Endothelial cell of umbilical vein (primary cell): ENCODE data around the gene EIF1AX. TPM values are rescaled to one million over a fixed set of nuclear protein-coding genes. Genes with fewer than 3 reads are reported as not detected.

Source experiments
- BruUV-seq: library from RNA; stranded (reverse); fragments of 400-500 nt; replicated peaks from 2 replicates; lab custom pipeline; 2021; lab: Mats Ljungman, UMichigan
- CTCF ChIA-PET: fragments of 300-600, 350-600 bp; sonication (Branson Sonifier 250); formaldehyde crosslinking; loops from one replicate; lab custom pipeline; 2021; ENCODE audit warnings: antibody characterized with exemption, inconsistent platforms; lab: Charles Lee
- POLR2A ChIA-PET: fragments of 300-600, 350-600 bp; sonication (Branson Sonifier 250); formaldehyde crosslinking; loops from one replicate; lab custom pipeline; 2021; ENCODE audit warnings: antibody characterized with exemption, inconsistent platforms; lab: Charles Lee
- DNase-seq: peaks from one replicate; pipeline ENCODE4 v3.0.0-alpha.2; 2011; ENCODE audit warnings: low read depth, low spot score
- FAIRE-seq: peaks from 2 replicates; lab custom pipeline; 2011; peaks lifted over from hg19 to GRCh38; lab: Jason Lieb, UNC
- H2AFZ ChIP-seq: 2 replicates; pipeline ENCODE4 v1.6.0; 2012; ENCODE audit warnings: low read depth, low read length, control low read depth, inconsistent platforms
- H3K27ac ChIP-seq: 2 replicates; pipeline ENCODE4 v1.5.1; 2011; ENCODE audit warnings: low read depth, mild to moderate bottlenecking, control low read depth, low read length, moderate library complexity; ENCODE audit not compliant: insufficient read depth
- H3K27me3 ChIP-seq, 2 experiments: 2 replicates each; pipeline versions ENCODE4 v1.6.0 to v1.6.1; 2011; ENCODE audit warnings: low read length in 2 of 2, mixed read lengths in 1 of 2; ENCODE audit not compliant: control insufficient read depth in 2 of 2, insufficient read depth in 2 of 2
- H3K36me3 ChIP-seq, 2 experiments: 2 replicates in 1 of 2; 3 replicates in 1 of 2; pipeline ENCODE4 v1.5.1; 2011; ENCODE audit warnings: low read length in 2 of 2, mild to moderate bottlenecking in 1 of 2, moderate library complexity in 1 of 2; ENCODE audit not compliant: control insufficient read depth in 2 of 2, insufficient read depth in 2 of 2; ENCODE audit errors: extremely low read depth in 1 of 2
- H3K4me1 ChIP-seq: 3 replicates; pipeline ENCODE4 v1.5.1; 2011; ENCODE audit warnings: mild to moderate bottlenecking, low read length; ENCODE audit not compliant: control insufficient read depth, insufficient read depth; ENCODE audit errors: extremely low read depth
- H3K4me2 ChIP-seq: 2 replicates; pipeline ENCODE4 v1.6.1; 2011; ENCODE audit warnings: low read length, control low read depth, mixed read lengths; ENCODE audit not compliant: insufficient read depth
- H3K4me3 ChIP-seq, 3 experiments: fragments of 200-600 bp in 1 of 3; sonication (generic), shearing (Covaris generic) in 1 of 3; replicated peaks in 1 of 3; 2 replicates each; pipeline ENCODE4 v1.5.1; 2011 to 2016; ENCODE audit warnings: control low read depth in 3 of 3, low read length in 3 of 3, mild to moderate bottlenecking in 2 of 3, inconsistent platforms in 1 of 3, low read depth in 1 of 3, moderate library complexity in 1 of 3; ENCODE audit not compliant: insufficient read depth in 1 of 3
- H3K79me2 ChIP-seq: 2 replicates; pipeline ENCODE4 v1.6.0; 2012; ENCODE audit warnings: low read length, inconsistent platforms; ENCODE audit not compliant: control insufficient read depth, insufficient read depth
- H3K9ac ChIP-seq: replicated peaks from 2 replicates; pipeline ENCODE3; 2011; ENCODE audit warnings: low read length, control low read depth; ENCODE audit not compliant: insufficient read depth; ENCODE audit errors: extremely low read depth
- H3K9me1 ChIP-seq: replicated peaks from 3 replicates; pipeline ENCODE4 v1.6.0; 2011; ENCODE audit warnings: mild to moderate bottlenecking, low read length; ENCODE audit not compliant: control insufficient read depth, insufficient read depth; ENCODE audit errors: extremely low read depth
- H3K9me3 ChIP-seq: replicated peaks from 2 replicates; pipeline ENCODE4 v1.5.1; 2012; ENCODE audit warnings: low read length, inconsistent platforms; ENCODE audit not compliant: control insufficient read depth, insufficient read depth
- H4K20me1 ChIP-seq: replicated peaks from 2 replicates; pipeline ENCODE3; 2011; ENCODE audit warnings: mild to moderate bottlenecking, low read length; ENCODE audit not compliant: control insufficient read depth, insufficient read depth; ENCODE audit errors: extremely low read depth
- CTCF ChIP-seq, 2 donors: IDR thresholded peaks; 1 replicate in 1 of 2; 2 replicates in 1 of 2; pipeline ENCODE4 v1.5.1; 2011; ENCODE audit warnings: low read length in 2 of 2, mild to moderate bottlenecking in 2 of 2, moderate library complexity in 2 of 2, control low read depth in 1 of 2, inconsistent platforms in 1 of 2, low read depth in 1 of 2; ENCODE audit not compliant: insufficient read depth in 1 of 2; ENCODE audit errors: extremely low read depth in 1 of 2
- EZH2 ChIP-seq: IDR thresholded peaks from 2 replicates; pipeline ENCODE4 v1.6.1; 2012; ENCODE audit warnings: borderline replicate concordance, low read depth, mild to moderate bottlenecking, moderate library complexity, low read length, inconsistent platforms; ENCODE audit not compliant: severe bottlenecking
- FOS ChIP-seq: IDR thresholded peaks from 2 replicates; pipeline ENCODE4 v1.6.1; 2011; ENCODE audit warnings: mild to moderate bottlenecking, low read length, moderate library complexity, borderline replicate concordance; ENCODE audit not compliant: insufficient read depth
- GATA2 ChIP-seq: IDR thresholded peaks from 2 replicates; pipeline ENCODE4 v1.7.0; 2011; ENCODE audit warnings: low read depth, mild to moderate bottlenecking, moderate library complexity, mixed read lengths, low read length; ENCODE audit not compliant: insufficient read length, insufficient read depth
- JUN ChIP-seq: IDR thresholded peaks from 2 replicates; pipeline ENCODE4 v1.6.1; 2011; ENCODE audit warnings: borderline replicate concordance, low read depth; ENCODE audit not compliant: insufficient read length, insufficient read depth
- MAX ChIP-seq: IDR thresholded peaks from 2 replicates; pipeline ENCODE4 v1.6.1; 2011; ENCODE audit not compliant: insufficient read depth, insufficient read length
- MYC ChIP-seq: IDR thresholded peaks from one replicate; pipeline ENCODE4 v1.6.1; 2011; ENCODE audit warnings: mild to moderate bottlenecking, low read depth, low read length
- POLR2A ChIP-seq: IDR thresholded peaks from 2 replicates; pipeline ENCODE4 v1.6.1; 2012; ENCODE audit warnings: low read depth, mild to moderate bottlenecking, control low read depth, low read length
- POLR2AphosphoS5 ChIP-seq: IDR thresholded peaks from 2 replicates; pipeline ENCODE4 v1.6.1; 2012; ENCODE audit warnings: low read depth, mild to moderate bottlenecking, control low read depth, low read length, moderate library complexity; ENCODE audit not compliant: insufficient read depth
- dilution Hi-C: fragments of 300-500 bp; cut with MboI; formaldehyde crosslinking; loops from one replicate; pipeline ENCODE4 v1.15.0; 2019; ENCODE audit warnings: low sequenced_read_pairs; ENCODE audit not compliant: extremely low pct_ligation_motif_present
- intact Hi-C: fragments of 100-400 bp; cut with micrococcal nuclease; formaldehyde crosslinking; loops from one replicate; pipeline ENCODE4 v1.10.0; 2022
- polyA plus RNA-seq, 4 experiments: library from polyadenylated mRNA; depleted of rRNA in 3 of 4; stranded (reverse) in 3 of 4; unstranded in 1 of 4; fragments of >200 nt; gene quantifications; 2 replicates each; pipeline versions ENCODE4 v1.2.1 to v1.2.3, GENCODE V29; 2011 to 2012; ENCODE audit warnings: missing spikeins in 1 of 4
- total RNA-seq: library from RNA; stranded (reverse); gene quantifications from 2 replicates; pipeline ENCODE4 v1.2.3, GENCODE V29; 2021

Gene EIF1AX
- total and polyA plus RNA-seq, 2 donors (not counting 3 experiments of a cell fraction or from before 2014, with no cell fraction given): 12.8 to 89.4 TPM

- POLR2A ChIA-PET: no interaction called here
- TF ChIP-seq EZH2 (no peak), MYC (no peak), MAX (no peak), POLR2A (no peak), POLR2AphosphoS5 (no peak), CTCF (IDR thresholded peaks at IDR 0.05; ENCODE audit: extremely low read depth in 1 of 2, insufficient read depth in 1 of 2, low read depth in 1 of 2, low read length in 2 of 2) (no peak), FOS (no peak), GATA2 (no peak), JUN (no peak)
- CTCF ChIA-PET: no interaction called here
- BruUV-seq: no TSS peak
- Histone ChIP-seq H3K79me2 (no peaks in the 10 kb centered on the region), H3K9ac (no peak overlapping the region), H3K9me3 (no peaks in the 10 kb centered on the region), H3K27ac (no peak overlapping the region), H3K4me1 (no peaks in the 10 kb centered on the region), H3K27me3 (peaks cover 4 to 6% of the 10 kb centered on the region in 2 experiments), H3K36me3 (no peaks in the 10 kb centered on the region), H4K20me1 (no peaks in the 10 kb centered on the region), H2AFZ (no peak overlapping the region), H3K9me1 (no peaks in the 10 kb centered on the region), H3K4me3 (no peak overlapping the region), H3K4me2 (no peak overlapping the region)
- DNase-seq: no peak
- no peak for FAIRE-seq
- intact Hi-C loops (no loop called here), dilution Hi-C loops (no loop called here)
Observed at GRCh38 chrX:20112022-20112774, 29.4 kb downstream of the EIF1AX start.
